ENCODE measurements around the gene PIGC. TPM values are rescaled to one million over a fixed set of nuclear protein-coding genes. Genes with fewer than 3 reads are reported as not detected.
A peak's percentile ranks its signal among the peaks of the same experiment; 100 is the strongest.

The PIGC gene
- total and polyA plus RNA-seq, 8 donors: 9.5 to 18.5 (median 13.3) TPM

GRCh38 chr1:172431204-172431603, 12.7 kb downstream of the PIGC start:
- no peaks in the 10 kb centered on the region for H3K36me3 ChIP-seq
- H3K27ac ChIP-seq: peak overlapping the region in 1 of 4 donors; percentile 64
- no peak for DNase-seq
- H3K4me1 ChIP-seq: peaks cover 6 to 12% (median 11%) of the 10 kb centered on the region in 3 donors
- no peaks in the 10 kb centered on the region for H3K27me3 ChIP-seq
- intact Hi-C loops (cut with DNase I): no loop called here
- no peak overlapping the region for H3K4me3 ChIP-seq
- 66 to 68% methylated on average over 2 of the region's 2 CpGs for WGBS, 2 donors
- H3K9me3 ChIP-seq: no peaks in the 10 kb centered on the region
- TF ChIP-seq, protein P1, sequence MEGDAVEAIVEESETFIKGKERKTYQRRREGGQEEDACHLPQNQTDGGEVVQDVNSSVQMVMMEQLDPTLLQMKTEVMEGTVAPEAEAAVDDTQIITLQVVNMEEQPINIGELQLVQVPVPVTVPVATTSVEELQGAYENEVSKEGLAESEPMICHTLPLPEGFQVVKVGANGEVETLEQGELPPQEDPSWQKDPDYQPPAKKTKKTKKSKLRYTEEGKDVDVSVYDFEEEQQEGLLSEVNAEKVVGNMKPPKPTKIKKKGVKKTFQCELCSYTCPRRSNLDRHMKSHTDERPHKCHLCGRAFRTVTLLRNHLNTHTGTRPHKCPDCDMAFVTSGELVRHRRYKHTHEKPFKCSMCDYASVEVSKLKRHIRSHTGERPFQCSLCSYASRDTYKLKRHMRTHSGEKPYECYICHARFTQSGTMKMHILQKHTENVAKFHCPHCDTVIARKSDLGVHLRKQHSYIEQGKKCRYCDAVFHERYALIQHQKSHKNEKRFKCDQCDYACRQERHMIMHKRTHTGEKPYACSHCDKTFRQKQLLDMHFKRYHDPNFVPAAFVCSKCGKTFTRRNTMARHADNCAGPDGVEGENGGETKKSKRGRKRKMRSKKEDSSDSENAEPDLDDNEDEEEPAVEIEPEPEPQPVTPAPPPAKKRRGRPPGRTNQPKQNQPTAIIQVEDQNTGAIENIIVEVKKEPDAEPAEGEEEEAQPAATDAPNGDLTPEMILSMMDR (IDR thresholded peaks at IDR 0.05): no peak
- ATAC-seq: no peak
- FAIRE-seq: no peak

DNA sequence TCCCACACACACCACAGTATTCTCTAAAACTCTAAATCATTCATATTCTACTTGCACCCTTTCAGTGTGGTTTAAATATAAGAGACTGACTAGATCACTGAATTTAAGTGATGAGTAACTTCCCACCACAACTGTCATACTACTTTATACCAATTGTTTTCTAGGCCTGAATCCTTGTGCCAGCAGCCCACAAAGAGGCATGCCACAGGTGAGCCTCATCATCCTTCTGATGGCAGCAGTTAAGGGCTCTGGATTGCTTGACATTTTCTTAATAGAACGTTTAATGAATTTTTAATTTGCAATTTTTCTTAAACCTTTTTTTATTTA, 13.8 kb downstream of the PIGC start:
- H3K4me3 ChIP-seq: no peak overlapping the region
- no peak overlapping the region for H3K27ac ChIP-seq
- H3K4me1 ChIP-seq: peaks cover 6 to 12% (median 11%) of the 10 kb centered on the region in 3 donors
- FAIRE-seq (no peak), ATAC-seq (no peak), DNase-seq (no peak)
- TF ChIP-seq, protein P1 (IDR thresholded peaks at IDR 0.05): no peak
- H3K27me3 ChIP-seq: no peaks in the 10 kb centered on the region
- no peaks in the 10 kb centered on the region for H3K9me3 ChIP-seq
- WGBS, 2 donors: 61 to 73% methylated on average over 1 of the region's 1 CpG
- H3K36me3 ChIP-seq: no peaks in the 10 kb centered on the region
- intact Hi-C loops (cut with DNase I): no loop called here

DNA sequence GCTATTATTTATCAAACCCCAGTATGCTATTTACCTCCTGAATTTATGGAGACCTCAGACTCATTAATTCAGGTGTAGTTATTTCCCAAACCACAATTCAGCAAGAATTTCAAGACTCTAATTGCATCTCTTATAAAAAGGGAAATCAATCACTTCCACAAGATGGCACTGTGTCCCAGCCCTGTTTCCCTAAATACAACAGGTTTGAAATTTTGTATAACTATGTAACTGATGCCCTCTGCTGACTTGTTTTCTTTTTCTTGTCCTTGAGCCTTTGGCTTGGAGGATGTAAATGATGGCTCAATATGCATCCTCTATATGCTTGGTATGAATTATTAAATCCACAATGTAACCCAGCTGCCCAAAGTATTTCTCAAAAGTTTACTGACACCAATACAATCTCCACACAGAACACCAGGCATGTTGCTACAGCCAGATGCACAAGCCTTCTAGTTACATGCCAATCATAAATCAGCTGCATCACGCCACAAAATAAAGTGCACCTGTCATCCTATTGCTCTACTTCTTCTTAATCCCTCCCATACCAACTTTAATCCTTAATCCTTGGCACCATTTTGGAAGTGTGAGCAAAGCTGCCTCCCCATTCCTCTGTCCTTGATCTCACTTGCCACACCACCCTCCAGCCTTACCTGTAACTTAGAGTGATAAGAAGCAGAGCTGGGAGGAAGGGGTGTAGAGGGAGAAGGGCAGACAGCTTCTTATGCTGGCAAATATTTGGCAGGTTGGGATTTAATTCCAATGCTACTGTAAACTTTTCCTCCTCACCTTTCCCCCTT, 14.3 kb downstream of the PIGC start:
- Histone ChIP-seq H3K4me1 (peaks cover 6 to 12% (median 11%) of the 10 kb centered on the region in 3 donors), H3K27ac (no peak overlapping the region), H3K36me3 (no peaks in the 10 kb centered on the region), H3K27me3 (no peaks in the 10 kb centered on the region), H3K4me3 (no peak overlapping the region), H3K9me3 (no peaks in the 10 kb centered on the region)
- TF ChIP-seq, protein P1 (IDR thresholded peaks at IDR 0.05): peak in 3 of 4 donors; percentile 36 to 61 (median 49)
- 57 to 70% methylated on average over 1 of the region's 1 CpG for WGBS, 2 donors
- ATAC-seq: peak; percentile 38 to 79 (median 72)
- FAIRE-seq: peak; percentile 61
- intact Hi-C loops (cut with DNase I): loop anchor here in 2 of 3 donors (10.0 kb wide), 2 partner anchors 295 to 425 kb away; no protein-coding TSS in a partner anchor
- peak in 1 of 6 donors; percentile 33 for DNase-seq

DNA sequence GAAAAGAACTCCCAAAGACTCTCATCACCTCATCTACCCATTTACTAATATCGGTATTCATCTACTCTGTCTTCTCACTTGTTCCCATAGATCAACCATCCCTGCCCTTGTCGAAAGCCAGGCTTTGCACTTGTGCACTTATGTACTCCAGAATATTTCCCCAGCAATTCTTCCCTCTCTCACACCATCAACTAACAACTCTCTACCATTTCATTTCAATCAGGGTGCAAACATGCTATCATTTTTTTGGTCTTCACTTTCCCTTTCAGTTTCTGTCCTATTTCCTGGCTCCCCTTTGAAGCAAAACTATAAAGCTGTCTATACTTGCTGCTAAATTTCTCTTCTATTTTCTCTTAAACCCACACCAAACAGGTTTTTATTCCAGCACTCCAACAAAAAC, 16.7 kb downstream of the PIGC start:
- no peaks in the 10 kb centered on the region for H3K27me3 ChIP-seq
- FAIRE-seq: no peak
- TF ChIP-seq, protein P1 (IDR thresholded peaks at IDR 0.05): no peak

DNA sequence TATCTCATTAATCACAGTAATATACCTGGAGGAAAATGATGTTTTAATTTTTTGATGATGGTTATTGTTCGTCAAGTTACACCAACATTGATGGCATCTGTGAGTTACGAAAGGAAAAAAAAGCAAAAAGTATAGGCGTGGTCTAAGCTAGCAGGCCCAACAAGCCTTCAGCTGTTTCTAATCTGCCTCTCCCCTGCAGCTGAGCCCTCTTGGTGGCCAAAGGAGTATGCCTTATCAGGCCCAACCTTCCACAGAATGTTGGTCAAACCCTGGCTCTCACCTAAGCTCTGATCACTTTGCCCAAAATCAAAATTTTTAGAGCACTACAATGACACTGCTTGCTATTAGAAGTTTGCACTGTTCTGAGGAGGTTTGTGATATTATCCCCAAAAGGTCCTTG, 18.5 kb downstream of the PIGC start:
- WGBS, 2 donors: 87 to 96% methylated on average over 3 of the region's 3 CpGs
- FAIRE-seq (no peak), ATAC-seq (no peak), DNase-seq (no peak)
- Histone ChIP-seq H3K9me3 (no peaks in the 10 kb centered on the region), H3K27me3 (no peaks in the 10 kb centered on the region), H3K4me3 (no peak overlapping the region), H3K4me1 (no peaks in the 10 kb centered on the region), H3K36me3 (no peaks in the 10 kb centered on the region), H3K27ac (no peak overlapping the region)
- intact Hi-C loops (cut with DNase I): loop anchor here in 2 of 3 donors (10.0 kb wide), 2 partner anchors 299 to 421 kb away; no protein-coding TSS in a partner anchor
- TF ChIP-seq, protein P1 (IDR thresholded peaks at IDR 0.05): no peak

More for the DNA sequence above, 16.7 kb downstream of the PIGC start:
- DNase-seq (no peak), ATAC-seq (no peak)
- H3K36me3 ChIP-seq: no peaks in the 10 kb centered on the region
- no peak overlapping the region for H3K4me3 ChIP-seq
- peaks cover 4 to 9% (median 9%) of the 10 kb centered on the region in 3 donors for H3K4me1 ChIP-seq
- intact Hi-C loops (cut with DNase I): loop anchor here in 2 of 3 donors (10.0 kb wide), 2 partner anchors 298 to 422 kb away; no protein-coding TSS in a partner anchor
- WGBS, 2 donors: 90 to 93% methylated on average over 2 of the region's 2 CpGs
- H3K27ac ChIP-seq: no peak overlapping the region
- H3K9me3 ChIP-seq: no peaks in the 10 kb centered on the region

Measured in pancreas (tissue), 10 donors.